G401 (cell line): ENCODE measurements around the gene PSMD6. TPM values are rescaled to one million over a fixed set of nuclear protein-coding genes. Genes with fewer than 3 reads are reported as not detected.

ENCODE experiments used
- DNase-seq: peaks from one replicate; pipeline ENCODE4 v3.0.0-alpha.2; 2015; ENCODE audit warnings: low spot score
- in situ Hi-C: cut with HindIII; loops from 2 replicates; pipeline ENCODE4 v1.10.0; 2016; ENCODE audit warnings: low sequenced_read_pairs, mixed read lengths
- total RNA-seq: library from RNA; depleted of rRNA; stranded (reverse); fragments of >200 nt; shearing (Covaris generic); gene quantifications from 2 replicates; pipeline ENCODE4 v1.2.3, GENCODE V29; 2014

The PSMD6 gene
- total RNA-seq, 1 experiment from 2014 or later, result 121 TPM

GRCh38 chr3:64047787-64048186, 24.5 kb upstream of the PSMD6 start:
- in situ Hi-C loops, result loop anchor here (25.0 kb wide), 1 partner anchor 415 kb away; no protein-coding TSS in a partner anchor
- no peak for DNase-seq

- in situ Hi-C loops, result loop anchor here (25.0 kb wide), 1 partner anchor 415 kb away; no protein-coding TSS in a partner anchor
- DNase-seq, result no peak
These were observed 23.8 kb upstream of the PSMD6 start for GRCh38 chr3:64046996-64047594.

GRCh38 chr3:64046592-64046991, 23.3 kb upstream of the PSMD6 start:
- in situ Hi-C loops, result loop anchor here (25.0 kb wide), 1 partner anchor 416 kb away; no protein-coding TSS in a partner anchor

GRCh38 chr3:64042952-64043351, 19.7 kb upstream of the PSMD6 start:
- in situ Hi-C loops, result loop anchor here (25.0 kb wide), 1 partner anchor 419 kb away; no protein-coding TSS in a partner anchor
- DNase-seq, result no peak

More at GRCh38 chr3:64046592-64046991, 23.3 kb upstream of the PSMD6 start:
- DNase-seq, result no peak

- in situ Hi-C loops, result loop anchor here (25.0 kb wide), 1 partner anchor 422 kb away; no protein-coding TSS in a partner anchor
- DNase-seq, result no peak
These were observed 16.9 kb upstream of the PSMD6 start for GRCh38 chr3:64039981-64040733.

GRCh38 chr3:64039332-64039731, 16.0 kb upstream of the PSMD6 start:
- no peak for DNase-seq
- in situ Hi-C loops, result loop anchor here (25.0 kb wide), 1 partner anchor 423 kb away; no protein-coding TSS in a partner anchor

- in situ Hi-C loops, result loop anchor here (25.0 kb wide), 1 partner anchor 424 kb away; no protein-coding TSS in a partner anchor
- no peak for DNase-seq
These were observed 15.0 kb upstream of the PSMD6 start for GRCh38 chr3:64038253-64038767.

GRCh38 chr3:64037084-64037483, 13.8 kb upstream of the PSMD6 start:
- in situ Hi-C loops, result loop anchor here (25.0 kb wide), 1 partner anchor 425 kb away; no protein-coding TSS in a partner anchor
- DNase-seq, result no peak

- in situ Hi-C loops, result loop anchor here (25.0 kb wide), 1 partner anchor 429 kb away; no protein-coding TSS in a partner anchor
- no peak for DNase-seq
These were observed 9.8 kb upstream of the PSMD6 start for GRCh38 chr3:64033069-64033468.

- DNase-seq, result no peak
- in situ Hi-C loops, result loop anchor here (25.0 kb wide), 1 partner anchor 430 kb away; no protein-coding TSS in a partner anchor
These were observed 8.5 kb upstream of the PSMD6 start for GRCh38 chr3:64031540-64032508.

GRCh38 chr3:64030741-64031140, 7.4 kb upstream of the PSMD6 start:
- in situ Hi-C loops, result loop anchor here (25.0 kb wide), 1 partner anchor 432 kb away; no protein-coding TSS in a partner anchor
- DNase-seq, result peak; percentile 67

GRCh38 chr3:64029287-64029686, 6.0 kb upstream of the PSMD6 start:
- in situ Hi-C loops, result loop anchor here (25.0 kb wide), 1 partner anchor 433 kb away; no protein-coding TSS in a partner anchor
- no peak for DNase-seq

- no peak for DNase-seq
- in situ Hi-C loops, result loop anchor here (25.0 kb wide), 1 partner anchor 434 kb away; no protein-coding TSS in a partner anchor
These were observed 5.5 kb upstream of the PSMD6 start for GRCh38 chr3:64028754-64029153.

- in situ Hi-C loops, result loop anchor here (25.0 kb wide), 1 partner anchor 435 kb away; no protein-coding TSS in a partner anchor
- DNase-seq, result no peak
These were observed 4.4 kb upstream of the PSMD6 start for GRCh38 chr3:64027658-64028057.

GRCh38 chr3:64026346-64026745, 3.1 kb upstream of the PSMD6 start:
- no peak for DNase-seq
- in situ Hi-C loops, result loop anchor here (25.0 kb wide), 1 partner anchor 436 kb away; no protein-coding TSS in a partner anchor

GRCh38 chr3:64023861-64024223, 548 bp upstream of the PSMD6 start:
- no peak for DNase-seq
- in situ Hi-C loops, result no loop called here

- DNase-seq, result peak; percentile 25
- in situ Hi-C loops, result no loop called here
These were observed 675 bp downstream of the PSMD6 start for GRCh38 chr3:64022451-64023186.

- in situ Hi-C loops, result no loop called here
- DNase-seq, result no peak
These were observed 1.4 kb downstream of the PSMD6 start for GRCh38 chr3:64021922-64022321.
